BLaER1 (cell line): ENCODE data around the gene ABCA10.

ENCODE experiments used
- H3K27ac ChIP-seq: shearing (Covaris generic); formaldehyde crosslinking; 2 replicates; pipeline ENCODE4 v1.8.1; 2022
- H3K27me3 ChIP-seq: shearing (Covaris generic); formaldehyde crosslinking; 2 replicates; pipeline ENCODE4 v1.8.1; 2022
- H3K36me3 ChIP-seq: shearing (Covaris generic); formaldehyde crosslinking; 2 replicates; pipeline ENCODE4 v1.8.1; 2022
- H3K4me1 ChIP-seq: shearing (Covaris generic); formaldehyde crosslinking; 2 replicates; pipeline ENCODE4 v1.8.1; 2022
- H3K4me2 ChIP-seq: shearing (Covaris generic); formaldehyde crosslinking; 2 replicates; pipeline ENCODE4 v1.8.1; 2022
- H3K4me3 ChIP-seq: shearing (Covaris generic); formaldehyde crosslinking; 2 replicates; pipeline ENCODE4 v1.8.1; 2022
- H3K9ac ChIP-seq: shearing (Covaris generic); formaldehyde crosslinking; 2 replicates; pipeline ENCODE4 v1.8.1; 2022
- H3K9me3 ChIP-seq: shearing (Covaris generic); formaldehyde crosslinking; 2 replicates; pipeline ENCODE4 v1.8.1; 2022
- H4K20me1 ChIP-seq: shearing (Covaris generic); formaldehyde crosslinking; 2 replicates; pipeline ENCODE4 v1.8.1; 2022
- Cebpa-rat ChIP-seq: shearing (Covaris generic); IDR thresholded peaks from 2 replicates; pipeline ENCODE4 v1.8.1; 2022

The ABCA10 gene

DNA sequence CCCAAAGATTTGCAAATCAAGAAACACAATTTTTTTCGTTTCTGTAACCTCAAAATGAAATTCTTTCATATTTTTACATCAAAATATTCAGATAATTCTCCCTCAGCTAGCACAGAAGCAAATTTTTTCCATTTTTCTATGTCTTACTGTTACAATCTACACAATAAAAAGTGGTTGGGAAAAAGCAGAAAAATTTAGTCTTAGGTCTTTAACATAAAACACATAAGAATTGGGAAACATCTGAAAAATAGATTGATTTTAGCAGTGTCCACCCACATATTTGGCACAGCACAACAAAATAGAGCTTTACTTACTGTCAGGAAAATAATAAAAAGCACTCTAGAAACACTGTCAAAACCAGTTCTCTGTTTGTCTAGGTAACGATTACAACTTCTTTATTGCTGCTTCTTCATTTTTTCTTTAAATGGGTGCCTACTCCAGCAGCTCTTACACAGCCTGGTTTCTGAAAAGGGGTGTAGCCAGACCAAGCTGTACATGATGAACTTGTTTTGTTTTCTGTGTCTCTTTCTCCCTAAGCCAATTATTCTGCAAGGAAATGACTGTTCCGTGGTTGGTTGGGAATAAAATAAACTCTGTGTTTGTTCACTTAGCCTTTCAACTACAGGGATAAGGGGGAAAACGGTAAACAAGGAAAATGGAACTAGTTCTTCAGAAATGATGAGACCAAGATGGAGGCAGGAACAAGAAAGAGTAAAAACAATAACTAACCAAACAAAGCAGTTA, 87.0 kb downstream of the ABCA10 start, which contains the start of gene ABCA6:
TSS of gene ABCA6 (minus strand) at position 465 of the 744 bp plus-strand sequence. CDS start 1,192 bp downstream, outside the sequence.
- TF ChIP-seq Cebpa-rat = no peak
- Histone ChIP-seq H3K9me3 (no peaks in the 10 kb centered on the region), H3K27me3 (no peaks in the 10 kb centered on the region), H3K36me3 (no peaks in the 10 kb centered on the region), H3K4me1 (no peaks in the 10 kb centered on the region), H3K4me3 (no peak within 1 kb of the TSS), H3K4me2 (no peak within 1 kb of the TSS), H4K20me1 (no peaks in the 10 kb centered on the region), H3K27ac (no peak within 1 kb of the TSS), H3K9ac (no peak within 1 kb of the TSS)

GRCh38 chr17:69134112-69134511, 94.5 kb downstream of the ABCA10 start:
- no peak for TF ChIP-seq Cebpa-rat
- no peak overlapping the region for H3K9ac ChIP-seq
- H3K9me3 ChIP-seq = no peaks in the 10 kb centered on the region
- no peaks in the 10 kb centered on the region for H3K4me1 ChIP-seq
- no peaks in the 10 kb centered on the region for H4K20me1 ChIP-seq
- no peak overlapping the region for H3K27ac ChIP-seq
- no peaks in the 10 kb centered on the region for H3K36me3 ChIP-seq
- no peak overlapping the region for H3K4me3 ChIP-seq
- H3K4me2 ChIP-seq = no peak overlapping the region
- H3K27me3 ChIP-seq = no peaks in the 10 kb centered on the region

DNA sequence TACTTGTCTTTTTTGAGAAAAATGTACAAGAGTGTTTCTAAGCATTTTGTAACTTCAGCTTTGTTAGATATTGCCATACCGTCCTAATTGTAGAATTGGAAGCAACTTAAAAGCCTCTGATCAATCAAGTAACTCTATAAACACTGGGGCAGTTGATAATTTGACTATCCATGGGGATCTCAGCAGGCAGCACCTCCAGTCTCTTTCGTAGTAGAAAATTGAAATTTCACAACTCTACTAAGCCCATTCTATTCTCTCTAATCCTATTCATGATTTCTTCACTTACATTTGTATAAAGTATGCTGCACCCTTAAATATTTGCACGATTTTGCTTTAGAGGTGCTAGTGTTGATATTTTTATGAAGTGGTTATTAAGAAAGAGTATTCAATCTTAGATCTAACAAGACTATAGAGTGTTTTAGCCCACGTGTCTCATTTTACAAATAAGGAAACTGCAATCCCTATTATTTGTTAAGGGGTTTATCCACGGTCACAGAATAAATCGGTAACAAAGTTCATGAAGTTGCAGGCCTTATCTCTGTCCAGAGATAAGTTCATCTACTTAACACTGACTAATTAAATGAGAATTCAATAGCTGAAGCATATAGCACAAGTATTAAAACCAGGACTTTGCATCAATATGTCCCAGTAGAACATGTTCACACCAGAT, 97.9 kb downstream of the ABCA10 start:
- no peak overlapping the region for H3K9ac ChIP-seq
- H3K27ac ChIP-seq = no peak overlapping the region
- no peaks in the 10 kb centered on the region for H3K4me1 ChIP-seq
- no peaks in the 10 kb centered on the region for H3K9me3 ChIP-seq
- no peaks in the 10 kb centered on the region for H3K27me3 ChIP-seq
- no peak for TF ChIP-seq Cebpa-rat
- no peak overlapping the region for H3K4me3 ChIP-seq
- no peak overlapping the region for H3K4me2 ChIP-seq
- H3K36me3 ChIP-seq = no peaks in the 10 kb centered on the region
- no peaks in the 10 kb centered on the region for H4K20me1 ChIP-seq

DNA sequence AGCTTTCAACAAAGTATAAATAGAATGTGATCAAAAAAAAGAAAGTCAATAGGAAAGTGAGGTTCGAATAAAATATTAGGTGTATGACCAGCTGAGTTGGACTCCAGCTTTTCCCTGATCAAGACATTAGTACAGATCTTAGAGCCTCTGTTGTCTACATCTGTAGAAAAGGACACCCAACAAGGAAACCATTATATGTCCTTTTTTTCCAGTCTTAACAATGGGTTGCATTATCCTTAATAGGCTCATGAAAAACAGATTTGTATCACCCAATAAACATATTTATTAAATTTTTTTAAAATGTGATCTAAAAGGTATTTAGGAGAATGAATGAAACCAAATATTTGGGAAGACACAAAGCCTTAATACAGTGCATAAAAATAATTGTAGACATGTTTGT, 105.0 kb downstream of the ABCA10 start:
- no peak overlapping the region for H3K27ac ChIP-seq
- no peaks in the 10 kb centered on the region for H4K20me1 ChIP-seq
- TF ChIP-seq Cebpa-rat = no peak
- no peaks in the 10 kb centered on the region for H3K9me3 ChIP-seq
- H3K4me1 ChIP-seq = no peaks in the 10 kb centered on the region
- H3K27me3 ChIP-seq = no peaks in the 10 kb centered on the region
- no peak overlapping the region for H3K4me2 ChIP-seq
- no peak overlapping the region for H3K9ac ChIP-seq
- H3K4me3 ChIP-seq = no peak overlapping the region
- no peaks in the 10 kb centered on the region for H3K36me3 ChIP-seq

DNA sequence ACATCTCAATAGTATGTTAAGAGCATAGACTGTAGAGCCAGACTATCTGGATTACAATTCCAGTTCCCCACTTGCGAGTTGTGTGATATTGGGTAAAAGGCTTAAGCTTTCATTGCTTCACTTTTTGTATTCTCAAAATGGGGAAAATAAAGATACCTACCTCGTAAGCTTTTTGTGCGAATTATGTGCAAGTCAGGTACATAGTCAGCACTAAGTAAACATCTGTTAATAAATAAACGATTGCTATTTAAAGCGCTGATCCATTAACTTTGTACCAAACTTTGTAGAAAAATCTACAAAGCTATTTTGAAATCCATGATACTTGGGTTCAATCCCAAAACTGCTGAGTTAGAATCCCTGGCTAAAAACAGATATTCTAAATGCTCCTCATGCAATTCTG, 106.6 kb downstream of the ABCA10 start:
- Histone ChIP-seq H3K9me3 (no peaks in the 10 kb centered on the region), H3K4me2 (no peak overlapping the region), H3K27ac (no peak overlapping the region), H3K9ac (no peak overlapping the region), H3K4me1 (no peaks in the 10 kb centered on the region), H4K20me1 (no peaks in the 10 kb centered on the region), H3K27me3 (no peaks in the 10 kb centered on the region), H3K36me3 (no peaks in the 10 kb centered on the region), H3K4me3 (no peak overlapping the region)
- no peak for TF ChIP-seq Cebpa-rat

DNA sequence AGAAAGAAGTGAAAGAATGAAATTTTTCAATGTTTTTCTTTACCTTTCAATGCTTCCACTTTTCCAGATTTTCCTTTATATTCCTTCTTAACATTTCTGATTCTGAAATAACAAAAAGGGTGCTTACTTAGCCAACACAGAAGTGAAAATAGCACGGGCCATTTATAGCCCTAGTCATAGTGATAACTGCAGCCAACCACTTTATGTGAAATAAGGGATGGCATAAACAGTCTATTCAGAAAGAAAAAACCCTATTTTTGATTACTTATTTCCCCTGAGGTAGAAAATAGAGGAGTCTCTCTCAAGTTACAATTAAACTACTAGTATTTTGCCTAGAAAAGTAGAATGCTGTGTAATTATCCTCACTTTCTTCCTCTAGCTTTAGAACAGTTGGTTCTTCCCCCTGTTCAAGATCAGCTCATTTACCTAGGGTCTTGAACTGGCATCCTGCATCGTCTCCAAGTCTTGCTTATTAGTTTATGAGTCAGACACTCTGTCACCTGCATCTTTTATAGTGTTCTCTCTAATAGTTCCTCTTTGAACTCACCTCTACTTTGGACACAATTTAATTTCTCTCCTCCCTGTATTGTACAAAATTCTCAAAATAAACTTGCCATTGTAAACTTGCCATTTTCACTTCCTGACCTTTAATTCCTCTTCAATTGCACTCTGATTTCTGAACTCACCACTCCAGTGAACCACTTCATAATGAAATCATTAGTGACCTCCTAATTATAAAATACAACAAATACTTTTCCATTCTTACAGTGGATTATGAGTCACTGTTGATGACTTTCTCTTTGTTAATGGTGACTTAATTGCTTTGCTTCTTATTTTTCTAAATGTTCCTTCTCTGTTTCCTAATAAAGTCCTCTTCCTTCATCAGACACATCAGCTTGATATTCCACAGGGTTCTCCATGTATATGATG, 110.5 kb downstream of the ABCA10 start:
- Histone ChIP-seq H3K9me3 (no peaks in the 10 kb centered on the region), H4K20me1 (no peaks in the 10 kb centered on the region), H3K4me3 (no peak overlapping the region), H3K27ac (no peak overlapping the region), H3K4me2 (no peak overlapping the region), H3K27me3 (no peaks in the 10 kb centered on the region), H3K36me3 (no peaks in the 10 kb centered on the region), H3K4me1 (peaks cover 4% of the 10 kb centered on the region; the same call in 1 of the 2 replicates), H3K9ac (no peak overlapping the region)
- no peak for TF ChIP-seq Cebpa-rat

DNA sequence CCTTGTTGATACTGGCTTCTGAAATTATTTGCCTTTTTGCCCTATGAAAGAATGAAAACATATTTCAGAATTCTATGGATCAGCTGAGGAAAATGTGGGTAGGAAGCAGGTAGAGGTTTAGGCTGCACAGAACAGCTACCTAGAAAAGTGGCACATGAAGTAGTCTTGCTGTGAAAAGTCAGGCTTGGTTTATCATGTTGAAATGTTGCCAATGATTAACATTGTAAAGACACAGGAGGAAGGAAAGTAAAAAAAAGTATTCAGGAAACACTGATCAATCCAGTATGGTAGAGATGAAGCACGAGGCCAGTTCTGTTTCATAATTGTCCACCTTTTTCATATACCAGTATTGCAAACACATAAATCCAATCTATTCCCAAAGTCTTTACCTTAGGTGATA, 116.8 kb downstream of the ABCA10 start:
- no peak overlapping the region for H3K4me2 ChIP-seq
- H3K4me3 ChIP-seq = no peak overlapping the region
- no peaks in the 10 kb centered on the region for H3K27me3 ChIP-seq
- no peak overlapping the region for H3K27ac ChIP-seq
- TF ChIP-seq Cebpa-rat = no peak
- H3K36me3 ChIP-seq = no peaks in the 10 kb centered on the region
- H3K4me1 ChIP-seq = peaks cover 4% of the 10 kb centered on the region; the same call in 1 of the 2 replicates
- no peaks in the 10 kb centered on the region for H3K9me3 ChIP-seq
- H3K9ac ChIP-seq = no peak overlapping the region
- no peaks in the 10 kb centered on the region for H4K20me1 ChIP-seq

GRCh38 chr17:69105907-69106730, 122.5 kb downstream of the ABCA10 start:
- Histone ChIP-seq H3K36me3 (no peaks in the 10 kb centered on the region), H4K20me1 (no peaks in the 10 kb centered on the region), H3K4me2 (no peak overlapping the region), H3K4me3 (no peak overlapping the region), H3K9me3 (no peaks in the 10 kb centered on the region), H3K4me1 (no peaks in the 10 kb centered on the region), H3K27ac (no peak overlapping the region), H3K9ac (no peak overlapping the region), H3K27me3 (no peaks in the 10 kb centered on the region)
- TF ChIP-seq Cebpa-rat = no peak
